Measurements from ENCODE around the gene ASCC3. TPM values are rescaled to one million over a fixed set of nuclear protein-coding genes. Genes with fewer than 3 reads are reported as not detected.

The ASCC3 gene
- total and polyA plus RNA-seq, 2 donors (not counting 3 experiments of a cell fraction or from before 2014, with no cell fraction given), result 15.7 to 57.2 TPM

DNA sequence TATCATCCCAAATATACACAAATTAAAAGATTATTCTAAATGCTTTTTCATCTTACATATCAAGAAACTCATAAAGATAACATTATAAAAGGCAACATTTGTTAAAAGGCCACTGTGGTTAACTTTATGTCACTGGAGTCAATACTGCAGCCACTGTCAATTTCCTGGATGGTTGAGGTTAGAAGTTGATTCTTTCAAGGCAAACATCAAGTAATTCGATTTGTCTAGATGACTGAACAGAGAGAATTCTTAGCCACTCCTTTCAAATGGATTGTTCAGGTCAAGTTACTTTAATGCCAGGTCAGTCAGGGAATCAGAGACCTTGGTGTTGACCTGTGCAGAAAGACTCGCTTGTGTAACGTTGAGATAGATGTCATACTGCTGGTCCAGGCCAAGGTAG lies 372.0 kb downstream of the ASCC3 start:
- H3K9me3 ChIP-seq (replicated peaks; ENCODE audit: control insufficient read depth, insufficient read depth, low read length), result no peaks in the 10 kb centered on the region
- peaks cover 3 to 5% of the 10 kb centered on the region in 2 experiments for H3K36me3 ChIP-seq (ENCODE audit: control insufficient read depth in 2 of 2, extremely low read depth in 1 of 2, insufficient read depth in 2 of 2, low read length in 2 of 2)
- intact Hi-C loops (cut with micrococcal nuclease), result no loop called here
- H3K9ac ChIP-seq (replicated peaks; ENCODE audit: extremely low read depth, insufficient read depth, low read length), result no peak overlapping the region
- FAIRE-seq (no peak), DNase-seq (ENCODE audit: low read depth, low spot score) (no peak)
- no peak overlapping the region for H3K4me3 ChIP-seq (replicated peaks in 1 of 3; ENCODE audit: insufficient read depth in 1 of 3, low read depth in 1 of 3, low read length in 3 of 3)
- TF ChIP-seq, protein P1, sequence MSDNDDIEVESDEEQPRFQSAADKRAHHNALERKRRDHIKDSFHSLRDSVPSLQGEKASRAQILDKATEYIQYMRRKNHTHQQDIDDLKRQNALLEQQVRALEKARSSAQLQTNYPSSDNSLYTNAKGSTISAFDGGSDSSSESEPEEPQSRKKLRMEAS (IDR thresholded peaks at IDR 0.05; ENCODE audit: insufficient read depth, insufficient read length), result no peak
- TF ChIP-seq MYC (IDR thresholded peaks at IDR 0.05; ENCODE audit: low read depth, low read length), result no peak
- H4K20me1 ChIP-seq (replicated peaks; ENCODE audit: control insufficient read depth, extremely low read depth, insufficient read depth, low read length), result no peaks in the 10 kb centered on the region
- ChIA-PET CTCF (no interaction called here), POLR2A (no interaction called here)
- no peaks in the 10 kb centered on the region for H3K27me3 ChIP-seq (ENCODE audit: control insufficient read depth in 2 of 2, insufficient read depth in 2 of 2, low read length in 2 of 2)
- peaks cover 10% of the 10 kb centered on the region for H3K4me1 ChIP-seq (ENCODE audit: control insufficient read depth, extremely low read depth, insufficient read depth, low read length)
- H3K4me2 ChIP-seq (ENCODE audit: insufficient read depth, low read length), result no peak overlapping the region
- no peak overlapping the region for H3K27ac ChIP-seq (ENCODE audit: insufficient read depth, low read depth, low read length)
- dilution Hi-C loops (cut with MboI; ENCODE audit: extremely low pct_ligation_motif_present, low sequenced_read_pairs), result no loop called here
- no TSS peak for BruUV-seq (replicated peaks)
- no peaks in the 10 kb centered on the region for H3K9me1 ChIP-seq (replicated peaks; ENCODE audit: control insufficient read depth, extremely low read depth, insufficient read depth, low read length)
- no peak overlapping the region for H2AFZ ChIP-seq (ENCODE audit: low read depth, low read length)
- H3K79me2 ChIP-seq (ENCODE audit: control insufficient read depth, insufficient read depth, low read length), result no peaks in the 10 kb centered on the region

DNA sequence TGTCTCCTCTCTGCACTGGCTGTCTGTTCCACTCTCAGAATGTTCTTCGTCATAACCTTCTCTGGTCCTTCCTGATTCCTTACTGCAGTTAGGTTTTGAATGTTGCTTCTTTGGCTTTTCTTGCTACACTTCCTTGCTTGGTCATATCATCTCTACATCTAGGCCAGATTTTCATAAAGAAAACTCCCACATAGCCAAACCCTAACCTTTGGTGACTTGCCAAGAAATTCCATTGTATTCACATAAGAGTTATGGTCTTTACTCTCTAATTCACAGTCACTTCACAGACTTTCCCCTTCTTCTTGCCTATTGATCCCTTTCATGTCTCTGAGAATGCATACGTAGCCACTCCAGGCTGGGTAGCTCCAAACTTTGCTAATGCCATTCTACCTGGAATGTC lies 374.5 kb downstream of the ASCC3 start:
- Histone ChIP-seq H3K9me3 (replicated peaks; ENCODE audit: control insufficient read depth, insufficient read depth, low read length) (no peaks in the 10 kb centered on the region), H3K27me3 (ENCODE audit: control insufficient read depth in 2 of 2, insufficient read depth in 2 of 2, low read length in 2 of 2) (no peaks in the 10 kb centered on the region), H3K9ac (replicated peaks; ENCODE audit: extremely low read depth, insufficient read depth, low read length) (no peak overlapping the region), H3K9me1 (replicated peaks; ENCODE audit: control insufficient read depth, extremely low read depth, insufficient read depth, low read length) (no peaks in the 10 kb centered on the region), H4K20me1 (replicated peaks; ENCODE audit: control insufficient read depth, extremely low read depth, insufficient read depth, low read length) (no peaks in the 10 kb centered on the region), H3K27ac (ENCODE audit: insufficient read depth, low read depth, low read length) (no peak overlapping the region), H3K4me3 (replicated peaks in 1 of 3; ENCODE audit: insufficient read depth in 1 of 3, low read depth in 1 of 3, low read length in 3 of 3) (no peak overlapping the region), H3K36me3 (ENCODE audit: control insufficient read depth in 2 of 2, extremely low read depth in 1 of 2, insufficient read depth in 2 of 2, low read length in 2 of 2) (peaks cover 0 to 3% of the 10 kb centered on the region in 2 experiments), H3K4me2 (ENCODE audit: insufficient read depth, low read length) (no peak overlapping the region), H3K79me2 (ENCODE audit: control insufficient read depth, insufficient read depth, low read length) (no peaks in the 10 kb centered on the region), H3K4me1 (ENCODE audit: control insufficient read depth, extremely low read depth, insufficient read depth, low read length) (peaks cover 10% of the 10 kb centered on the region), H2AFZ (ENCODE audit: low read depth, low read length) (no peak overlapping the region)
- TF ChIP-seq POLR2AphosphoS5 (IDR thresholded peaks at IDR 0.05; ENCODE audit: insufficient read depth, low read depth, low read length) (no peak), POLR2A (IDR thresholded peaks at IDR 0.05; ENCODE audit: low read depth, low read length) (no peak), FOS (IDR thresholded peaks at IDR 0.05; ENCODE audit: borderline replicate concordance, insufficient read depth, low read length) (no peak), JUN (IDR thresholded peaks at IDR 0.05; ENCODE audit: borderline replicate concordance, insufficient read depth, insufficient read length, low read depth) (no peak), MYC (IDR thresholded peaks at IDR 0.05; ENCODE audit: low read depth, low read length) (no peak), GATA2 (IDR thresholded peaks at IDR 0.05; ENCODE audit: insufficient read depth, insufficient read length, low read depth, low read length) (no peak), EZH2 (IDR thresholded peaks at IDR 0.05; ENCODE audit: borderline replicate concordance, low read depth, low read length, severe bottlenecking) (no peak)
- TF ChIP-seq, protein P2, sequence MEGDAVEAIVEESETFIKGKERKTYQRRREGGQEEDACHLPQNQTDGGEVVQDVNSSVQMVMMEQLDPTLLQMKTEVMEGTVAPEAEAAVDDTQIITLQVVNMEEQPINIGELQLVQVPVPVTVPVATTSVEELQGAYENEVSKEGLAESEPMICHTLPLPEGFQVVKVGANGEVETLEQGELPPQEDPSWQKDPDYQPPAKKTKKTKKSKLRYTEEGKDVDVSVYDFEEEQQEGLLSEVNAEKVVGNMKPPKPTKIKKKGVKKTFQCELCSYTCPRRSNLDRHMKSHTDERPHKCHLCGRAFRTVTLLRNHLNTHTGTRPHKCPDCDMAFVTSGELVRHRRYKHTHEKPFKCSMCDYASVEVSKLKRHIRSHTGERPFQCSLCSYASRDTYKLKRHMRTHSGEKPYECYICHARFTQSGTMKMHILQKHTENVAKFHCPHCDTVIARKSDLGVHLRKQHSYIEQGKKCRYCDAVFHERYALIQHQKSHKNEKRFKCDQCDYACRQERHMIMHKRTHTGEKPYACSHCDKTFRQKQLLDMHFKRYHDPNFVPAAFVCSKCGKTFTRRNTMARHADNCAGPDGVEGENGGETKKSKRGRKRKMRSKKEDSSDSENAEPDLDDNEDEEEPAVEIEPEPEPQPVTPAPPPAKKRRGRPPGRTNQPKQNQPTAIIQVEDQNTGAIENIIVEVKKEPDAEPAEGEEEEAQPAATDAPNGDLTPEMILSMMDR (IDR thresholded peaks at IDR 0.05; ENCODE audit: extremely low read depth in 1 of 2, insufficient read depth in 1 of 2, low read depth in 1 of 2, low read length in 2 of 2), result no peak
- TF ChIP-seq, protein P1 (IDR thresholded peaks at IDR 0.05; ENCODE audit: insufficient read depth, insufficient read length), result no peak
- no TSS peak for BruUV-seq (replicated peaks)
- ChIA-PET CTCF (no interaction called here), POLR2A (no interaction called here)
- peak; percentile 66 for DNase-seq (ENCODE audit: low read depth, low spot score)
- dilution Hi-C loops (cut with MboI; ENCODE audit: extremely low pct_ligation_motif_present, low sequenced_read_pairs) (no loop called here), intact Hi-C loops (cut with micrococcal nuclease) (no loop called here)
- FAIRE-seq, result no peak
